Endothelial cell of umbilical vein (primary cell): Measurements from ENCODE around the gene ME3. TPM values are rescaled to one million over a fixed set of nuclear protein-coding genes. Genes with fewer than 3 reads are reported as not detected.

ENCODE experiments used
- BruUV-seq: library from RNA; stranded (reverse); fragments of 400-500 nt; replicated peaks from 2 replicates; lab custom pipeline; 2021; lab: Mats Ljungman, UMichigan
- CTCF ChIA-PET: fragments of 300-600, 350-600 bp; sonication (Branson Sonifier 250); formaldehyde crosslinking; loops from one replicate; lab custom pipeline; 2021; ENCODE audit warnings: antibody characterized with exemption, inconsistent platforms; lab: Charles Lee
- POLR2A ChIA-PET: fragments of 300-600, 350-600 bp; sonication (Branson Sonifier 250); formaldehyde crosslinking; loops from one replicate; lab custom pipeline; 2021; ENCODE audit warnings: antibody characterized with exemption, inconsistent platforms; lab: Charles Lee
- DNase-seq: peaks from one replicate; pipeline ENCODE4 v3.0.0-alpha.2; 2011; ENCODE audit warnings: low read depth, low spot score
- FAIRE-seq: peaks from 2 replicates; lab custom pipeline; 2011; peaks lifted over from hg19 to GRCh38; lab: Jason Lieb, UNC
- H2AFZ ChIP-seq: 2 replicates; pipeline ENCODE4 v1.6.0; 2012; ENCODE audit warnings: low read depth, low read length, control low read depth, inconsistent platforms
- H3K27ac ChIP-seq: 2 replicates; pipeline ENCODE4 v1.5.1; 2011; ENCODE audit warnings: low read depth, mild to moderate bottlenecking, control low read depth, low read length, moderate library complexity; ENCODE audit not compliant: insufficient read depth
- H3K27me3 ChIP-seq, 2 experiments: 2 replicates each; pipeline versions ENCODE4 v1.6.0 to v1.6.1; 2011; ENCODE audit warnings: low read length in 2 of 2, mixed read lengths in 1 of 2; ENCODE audit not compliant: control insufficient read depth in 2 of 2, insufficient read depth in 2 of 2
- H3K36me3 ChIP-seq, 2 experiments: 2 replicates in 1 of 2; 3 replicates in 1 of 2; pipeline ENCODE4 v1.5.1; 2011; ENCODE audit warnings: low read length in 2 of 2, mild to moderate bottlenecking in 1 of 2, moderate library complexity in 1 of 2; ENCODE audit not compliant: control insufficient read depth in 2 of 2, insufficient read depth in 2 of 2; ENCODE audit errors: extremely low read depth in 1 of 2
- H3K4me1 ChIP-seq: 3 replicates; pipeline ENCODE4 v1.5.1; 2011; ENCODE audit warnings: mild to moderate bottlenecking, low read length; ENCODE audit not compliant: control insufficient read depth, insufficient read depth; ENCODE audit errors: extremely low read depth
- H3K4me2 ChIP-seq: 2 replicates; pipeline ENCODE4 v1.6.1; 2011; ENCODE audit warnings: low read length, control low read depth, mixed read lengths; ENCODE audit not compliant: insufficient read depth
- H3K4me3 ChIP-seq, 3 experiments: fragments of 200-600 bp in 1 of 3; sonication (generic), shearing (Covaris generic) in 1 of 3; replicated peaks in 1 of 3; 2 replicates each; pipeline ENCODE4 v1.5.1; 2011 to 2016; ENCODE audit warnings: control low read depth in 3 of 3, low read length in 3 of 3, mild to moderate bottlenecking in 2 of 3, inconsistent platforms in 1 of 3, low read depth in 1 of 3, moderate library complexity in 1 of 3; ENCODE audit not compliant: insufficient read depth in 1 of 3
- H3K79me2 ChIP-seq: 2 replicates; pipeline ENCODE4 v1.6.0; 2012; ENCODE audit warnings: low read length, inconsistent platforms; ENCODE audit not compliant: control insufficient read depth, insufficient read depth
- H3K9ac ChIP-seq: replicated peaks from 2 replicates; pipeline ENCODE3; 2011; ENCODE audit warnings: low read length, control low read depth; ENCODE audit not compliant: insufficient read depth; ENCODE audit errors: extremely low read depth
- H3K9me1 ChIP-seq: replicated peaks from 3 replicates; pipeline ENCODE4 v1.6.0; 2011; ENCODE audit warnings: mild to moderate bottlenecking, low read length; ENCODE audit not compliant: control insufficient read depth, insufficient read depth; ENCODE audit errors: extremely low read depth
- H3K9me3 ChIP-seq: replicated peaks from 2 replicates; pipeline ENCODE4 v1.5.1; 2012; ENCODE audit warnings: low read length, inconsistent platforms; ENCODE audit not compliant: control insufficient read depth, insufficient read depth
- H4K20me1 ChIP-seq: replicated peaks from 2 replicates; pipeline ENCODE3; 2011; ENCODE audit warnings: mild to moderate bottlenecking, low read length; ENCODE audit not compliant: control insufficient read depth, insufficient read depth; ENCODE audit errors: extremely low read depth
- CTCF ChIP-seq, 2 donors: IDR thresholded peaks; 1 replicate in 1 of 2; 2 replicates in 1 of 2; pipeline ENCODE4 v1.5.1; 2011; ENCODE audit warnings: low read length in 2 of 2, mild to moderate bottlenecking in 2 of 2, moderate library complexity in 2 of 2, control low read depth in 1 of 2, inconsistent platforms in 1 of 2, low read depth in 1 of 2; ENCODE audit not compliant: insufficient read depth in 1 of 2; ENCODE audit errors: extremely low read depth in 1 of 2
- EZH2 ChIP-seq: IDR thresholded peaks from 2 replicates; pipeline ENCODE4 v1.6.1; 2012; ENCODE audit warnings: borderline replicate concordance, low read depth, mild to moderate bottlenecking, moderate library complexity, low read length, inconsistent platforms; ENCODE audit not compliant: severe bottlenecking
- FOS ChIP-seq: IDR thresholded peaks from 2 replicates; pipeline ENCODE4 v1.6.1; 2011; ENCODE audit warnings: mild to moderate bottlenecking, low read length, moderate library complexity, borderline replicate concordance; ENCODE audit not compliant: insufficient read depth
- GATA2 ChIP-seq: IDR thresholded peaks from 2 replicates; pipeline ENCODE4 v1.7.0; 2011; ENCODE audit warnings: low read depth, mild to moderate bottlenecking, moderate library complexity, mixed read lengths, low read length; ENCODE audit not compliant: insufficient read length, insufficient read depth
- JUN ChIP-seq: IDR thresholded peaks from 2 replicates; pipeline ENCODE4 v1.6.1; 2011; ENCODE audit warnings: borderline replicate concordance, low read depth; ENCODE audit not compliant: insufficient read length, insufficient read depth
- MAX ChIP-seq: IDR thresholded peaks from 2 replicates; pipeline ENCODE4 v1.6.1; 2011; ENCODE audit not compliant: insufficient read depth, insufficient read length
- MYC ChIP-seq: IDR thresholded peaks from one replicate; pipeline ENCODE4 v1.6.1; 2011; ENCODE audit warnings: mild to moderate bottlenecking, low read depth, low read length
- POLR2A ChIP-seq: IDR thresholded peaks from 2 replicates; pipeline ENCODE4 v1.6.1; 2012; ENCODE audit warnings: low read depth, mild to moderate bottlenecking, control low read depth, low read length
- POLR2AphosphoS5 ChIP-seq: IDR thresholded peaks from 2 replicates; pipeline ENCODE4 v1.6.1; 2012; ENCODE audit warnings: low read depth, mild to moderate bottlenecking, control low read depth, low read length, moderate library complexity; ENCODE audit not compliant: insufficient read depth
- dilution Hi-C: fragments of 300-500 bp; cut with MboI; formaldehyde crosslinking; loops from one replicate; pipeline ENCODE4 v1.15.0; 2019; ENCODE audit warnings: low sequenced_read_pairs; ENCODE audit not compliant: extremely low pct_ligation_motif_present
- intact Hi-C: fragments of 100-400 bp; cut with micrococcal nuclease; formaldehyde crosslinking; loops from one replicate; pipeline ENCODE4 v1.10.0; 2022
- polyA plus RNA-seq, 4 experiments: library from polyadenylated mRNA; depleted of rRNA in 3 of 4; stranded (reverse) in 3 of 4; unstranded in 1 of 4; fragments of >200 nt; gene quantifications; 2 replicates each; pipeline versions ENCODE4 v1.2.1 to v1.2.3, GENCODE V29; 2011 to 2012; ENCODE audit warnings: missing spikeins in 1 of 4
- total RNA-seq: library from RNA; stranded (reverse); gene quantifications from 2 replicates; pipeline ENCODE4 v1.2.3, GENCODE V29; 2021

The ME3 gene
- total and polyA plus RNA-seq, 2 donors (not counting 3 experiments of a cell fraction or from before 2014, with no cell fraction given) = 26.9 to 30.4 TPM

GRCh38 chr11:86708669-86709068 is 36.3 kb upstream of the ME3 start:
- Histone ChIP-seq H3K4me2 (no peak overlapping the region), H3K9me3 (no peaks in the 10 kb centered on the region), H3K79me2 (no peaks in the 10 kb centered on the region), H3K9ac (no peak overlapping the region), H3K4me1 (no peaks in the 10 kb centered on the region), H2AFZ (no peak overlapping the region), H3K27me3 (no peaks in the 10 kb centered on the region), H3K9me1 (no peaks in the 10 kb centered on the region), H3K27ac (no peak overlapping the region), H3K4me3 (no peak overlapping the region), H4K20me1 (no peaks in the 10 kb centered on the region), H3K36me3 (no peaks in the 10 kb centered on the region)
- dilution Hi-C loops = no loop called here
- FAIRE-seq = no peak
- TF ChIP-seq GATA2 (no peak), MAX (no peak), POLR2A (no peak), POLR2AphosphoS5 (no peak), JUN (no peak), MYC (no peak), FOS (no peak), CTCF (IDR thresholded peaks at IDR 0.05; ENCODE audit: extremely low read depth in 1 of 2, insufficient read depth in 1 of 2, low read depth in 1 of 2, low read length in 2 of 2) (no peak), EZH2 (no peak)
- no TSS peak for BruUV-seq
- ChIA-PET POLR2A (no interaction called here), CTCF (interaction anchor here (1.6 kb wide), 1 partner anchor 13 kb away, joined by 5 read pairs; no protein-coding TSS in a partner anchor)
- intact Hi-C loops = no loop called here
- DNase-seq = no peak
